Measurements from ENCODE around the gene KIZ.
A peak's percentile ranks its signal among the peaks of the same experiment; 100 is the strongest.

The KIZ gene

GRCh38 chr20:21125849-21126580 lies at the start of gene KIZ:
TSS of gene KIZ (plus strand) at chr20:21126082. CDS start at chr20:21126116, 34 bp downstream.
- DNase-seq (ENCODE audit: low read depth): peak; percentile 98
- H3K4me3 ChIP-seq (ENCODE audit: low read depth, low read length): peak within 1 kb of the TSS; percentile 81
- peak; percentile 37 for TF ChIP-seq CTCF (IDR thresholded peaks at IDR 0.05; ENCODE audit: insufficient read depth, low read depth, low read length, missing control alignments)

- H3K4me3 ChIP-seq (ENCODE audit: low read depth, low read length): no peak overlapping the region
- DNase-seq (ENCODE audit: low read depth): no peak
- TF ChIP-seq CTCF (IDR thresholded peaks at IDR 0.05; ENCODE audit: insufficient read depth, low read depth, low read length, missing control alignments): no peak
Observed at GRCh38 chr20:21077809-21078345, 48.0 kb upstream of the KIZ start.

- no peak overlapping the region for H3K4me3 ChIP-seq (ENCODE audit: low read depth, low read length)
- no peak for TF ChIP-seq CTCF (IDR thresholded peaks at IDR 0.05; ENCODE audit: insufficient read depth, low read depth, low read length, missing control alignments)
- DNase-seq (ENCODE audit: low read depth): no peak
Observed at GRCh38 chr20:21082584-21082983, 43.3 kb upstream of the KIZ start.

- TF ChIP-seq CTCF (IDR thresholded peaks at IDR 0.05; ENCODE audit: insufficient read depth, low read depth, low read length, missing control alignments): no peak
- no peak for DNase-seq (ENCODE audit: low read depth)
- H3K4me3 ChIP-seq (ENCODE audit: low read depth, low read length): no peak overlapping the region
Observed at GRCh38 chr20:21083825-21084325, 42.0 kb upstream of the KIZ start.

GRCh38 chr20:21087862-21088540 lies 37.9 kb upstream of the KIZ start:
- TF ChIP-seq CTCF (IDR thresholded peaks at IDR 0.05; ENCODE audit: insufficient read depth, low read depth, low read length, missing control alignments): no peak
- H3K4me3 ChIP-seq (ENCODE audit: low read depth, low read length): no peak overlapping the region

GRCh38 chr20:21089391-21089790 lies 36.5 kb upstream of the KIZ start:
- DNase-seq (ENCODE audit: low read depth): no peak
- no peak overlapping the region for H3K4me3 ChIP-seq (ENCODE audit: low read depth, low read length)
- TF ChIP-seq CTCF (IDR thresholded peaks at IDR 0.05; ENCODE audit: insufficient read depth, low read depth, low read length, missing control alignments): no peak

More at GRCh38 chr20:21087862-21088540, 37.9 kb upstream of the KIZ start:
- DNase-seq (ENCODE audit: low read depth): no peak
